Loucy (cell line): Measurements from ENCODE around the gene ANXA6.

ENCODE experiments used
- CTCF ChIP-seq: fragments of 200-600 bp; sonication (generic); conservative IDR thresholded peaks from 2 replicates; pipeline ENCODE4 v1.5.1; 2014; ENCODE audit warnings: mild to moderate bottlenecking, antibody characterized with exemption, low read length
- EZH2phosphoT487 ChIP-seq: fragments of 200-600 bp; IDR thresholded peaks from 2 replicates; pipeline ENCODE4 v1.6.1; 2018; ENCODE audit warnings: antibody characterized with exemption, mild to moderate bottlenecking, moderate library complexity, borderline replicate concordance

- TF ChIP-seq CTCF (no peak), EZH2phosphoT487 (no peak)
These were observed 104.7 kb downstream of the ANXA6 start for GRCh38 chr5:151052836-151053235.
